PC-9 (cell line): ENCODE measurements around the gene MACROD2. TPM values are rescaled to one million over a fixed set of nuclear protein-coding genes. Genes with fewer than 3 reads are reported as not detected.

Experiments used
- BruUV-seq: library from RNA; stranded (reverse); fragments of 400-500 nt; replicated peaks from 2 replicates; lab custom pipeline; 2021; lab: Mats Ljungman, UMichigan
- CTCF ChIA-PET: fragments of 300-600 bp; sonication (Branson Sonifier 250); formaldehyde crosslinking; loops from one replicate; lab custom pipeline; 2022; ENCODE audit warnings: antibody characterized with exemption; lab: Charles Lee
- POLR2A ChIA-PET: fragments of 300-600 bp; sonication (Branson Sonifier 250); formaldehyde crosslinking; loops from one replicate; lab custom pipeline; 2022; ENCODE audit warnings: antibody characterized with exemption; ENCODE audit not compliant: unreplicated experiment; lab: Charles Lee
- DNase-seq, 2 experiments: peaks; one replicate each; pipeline versions ENCODE4 v3.0.0 to v3.0.0-alpha.2; 2015 to 2022; ENCODE audit warnings: mixed read lengths in 1 of 2
- H2AFZ ChIP-seq: fragments of 200-600 bp; sonication (generic); 2 replicates; pipeline ENCODE4 v1.8.1; 2017; ENCODE audit warnings: antibody characterized with exemption
- H3F3A ChIP-seq: fragments of 200-600 bp; sonication (generic); 2 replicates; pipeline ENCODE4 v1.8.1; 2017; ENCODE audit warnings: antibody characterized with exemption, mild to moderate bottlenecking, low read depth; ENCODE audit not compliant: insufficient read depth
- H3K27ac ChIP-seq: fragments of 200-600 bp; sonication (generic); 2 replicates; pipeline ENCODE4 v1.6.1; 2016; ENCODE audit warnings: mixed run types
- H3K27me3 ChIP-seq: fragments of 200-600 bp; sonication (generic); 2 replicates; pipeline ENCODE4 v1.6.1; 2016; ENCODE audit warnings: low read depth, mixed run types; ENCODE audit not compliant: insufficient read depth
- H3K36me3 ChIP-seq: fragments of 200-600 bp; sonication (generic); 2 replicates; pipeline ENCODE4 v1.6.1; 2016; ENCODE audit warnings: low read depth, mixed run types
- H3K4me1 ChIP-seq: fragments of 200-600 bp; sonication (generic); replicated peaks from 2 replicates; pipeline ENCODE4 v1.6.1; 2016; ENCODE audit warnings: mixed run types; ENCODE audit not compliant: insufficient read depth
- H3K4me2 ChIP-seq: fragments of 200-600 bp; sonication (generic); 2 replicates; pipeline ENCODE4 v1.6.1; 2017; ENCODE audit warnings: mixed run types
- H3K4me3 ChIP-seq: fragments of 200-600 bp; sonication (generic); 2 replicates; pipeline ENCODE4 v1.6.1; 2016; ENCODE audit warnings: mixed run types
- H3K79me2 ChIP-seq: fragments of 200-600 bp; sonication (generic); 2 replicates; pipeline ENCODE4 v1.6.1; 2017; ENCODE audit warnings: low read depth, mixed run types
- H3K9me2 ChIP-seq: fragments of 200-600 bp; sonication (generic); 2 replicates; pipeline ENCODE4 v1.8.1; 2017; ENCODE audit warnings: mild to moderate bottlenecking; ENCODE audit not compliant: insufficient read depth
- H3K9me3 ChIP-seq: fragments of 200-600 bp; sonication (generic); 2 replicates; pipeline ENCODE4 v1.8.1; 2016; ENCODE audit warnings: low read depth; ENCODE audit not compliant: insufficient read depth
- H4K20me1 ChIP-seq: fragments of 200-600 bp; sonication (generic); 2 replicates; pipeline ENCODE4 v1.8.1; 2017; ENCODE audit not compliant: insufficient read depth
- EZH2 ChIP-seq: fragments of 200-600 bp; sonication (generic); IDR thresholded peaks from 2 replicates; pipeline ENCODE4 v1.8.0; 2017; ENCODE audit warnings: antibody characterized with exemption, low read depth
- intact Hi-C: fragments of 100-400 bp; cut with micrococcal nuclease; formaldehyde crosslinking; loops from one replicate; pipeline ENCODE4 v1.10.0; 2022; ENCODE audit not compliant: unreplicated experiment
- total RNA-seq: library from RNA; stranded (reverse); gene quantifications from 2 replicates; pipeline ENCODE4 v1.2.3, GENCODE V29; 2021
- TF ChIP-seq, protein P1 (sequence below): fragments of 200-600 bp; sonication (generic); conservative IDR thresholded peaks from 2 replicates; pipeline ENCODE4 v1.6.1; 2017; ENCODE audit warnings: mixed run types, antibody characterized with exemption, mild to moderate bottlenecking, moderate library complexity

MACROD2 gene
- total RNA-seq, 1 experiment from 2014 or later: 11.4 TPM

GRCh38 chr20:14715400-14715799 is 720.1 kb downstream of the MACROD2 start:
- H3K27me3 ChIP-seq: no peaks in the 10 kb centered on the region
- H2AFZ ChIP-seq: no peak overlapping the region
- intact Hi-C loops: no loop called here
- no peak overlapping the region for H3K27ac ChIP-seq
- H3K79me2 ChIP-seq: no peaks in the 10 kb centered on the region
- no peaks in the 10 kb centered on the region for H4K20me1 ChIP-seq
- no TSS peak for BruUV-seq
- no peaks in the 10 kb centered on the region for H3K4me1 ChIP-seq
- TF ChIP-seq EZH2: no peak
- TF ChIP-seq, protein P1, sequence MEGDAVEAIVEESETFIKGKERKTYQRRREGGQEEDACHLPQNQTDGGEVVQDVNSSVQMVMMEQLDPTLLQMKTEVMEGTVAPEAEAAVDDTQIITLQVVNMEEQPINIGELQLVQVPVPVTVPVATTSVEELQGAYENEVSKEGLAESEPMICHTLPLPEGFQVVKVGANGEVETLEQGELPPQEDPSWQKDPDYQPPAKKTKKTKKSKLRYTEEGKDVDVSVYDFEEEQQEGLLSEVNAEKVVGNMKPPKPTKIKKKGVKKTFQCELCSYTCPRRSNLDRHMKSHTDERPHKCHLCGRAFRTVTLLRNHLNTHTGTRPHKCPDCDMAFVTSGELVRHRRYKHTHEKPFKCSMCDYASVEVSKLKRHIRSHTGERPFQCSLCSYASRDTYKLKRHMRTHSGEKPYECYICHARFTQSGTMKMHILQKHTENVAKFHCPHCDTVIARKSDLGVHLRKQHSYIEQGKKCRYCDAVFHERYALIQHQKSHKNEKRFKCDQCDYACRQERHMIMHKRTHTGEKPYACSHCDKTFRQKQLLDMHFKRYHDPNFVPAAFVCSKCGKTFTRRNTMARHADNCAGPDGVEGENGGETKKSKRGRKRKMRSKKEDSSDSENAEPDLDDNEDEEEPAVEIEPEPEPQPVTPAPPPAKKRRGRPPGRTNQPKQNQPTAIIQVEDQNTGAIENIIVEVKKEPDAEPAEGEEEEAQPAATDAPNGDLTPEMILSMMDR: no peak
- H3K9me3 ChIP-seq: no peaks in the 10 kb centered on the region
- no peaks in the 10 kb centered on the region for H3F3A ChIP-seq
- H3K4me2 ChIP-seq: no peak overlapping the region
- no peak overlapping the region for H3K4me3 ChIP-seq
- ChIA-PET POLR2A (no interaction called here), CTCF (no interaction called here)
- no peak for DNase-seq
- H3K36me3 ChIP-seq: no peaks in the 10 kb centered on the region
- no peaks in the 10 kb centered on the region for H3K9me2 ChIP-seq

GRCh38 chr20:14716351-14716801 is 721.1 kb downstream of the MACROD2 start:
- Histone ChIP-seq H3K4me2 (no peak overlapping the region), H3K27me3 (no peaks in the 10 kb centered on the region), H3K4me3 (no peak overlapping the region), H3F3A (no peaks in the 10 kb centered on the region), H3K4me1 (no peaks in the 10 kb centered on the region), H3K9me3 (no peaks in the 10 kb centered on the region), H4K20me1 (no peaks in the 10 kb centered on the region), H2AFZ (no peak overlapping the region), H3K9me2 (no peaks in the 10 kb centered on the region), H3K36me3 (no peaks in the 10 kb centered on the region), H3K27ac (no peak overlapping the region), H3K79me2 (no peaks in the 10 kb centered on the region)
- BruUV-seq: no TSS peak
- intact Hi-C loops: no loop called here
- ChIA-PET POLR2A (no interaction called here), CTCF (interaction anchor here (0.7 kb wide), 1 partner anchor 269 kb away, joined by 3 read pairs; no protein-coding TSS in a partner anchor)
- no peak for DNase-seq
- no peak for TF ChIP-seq EZH2
- TF ChIP-seq, protein P1: no peak

GRCh38 chr20:14717134-14717999 is 722.1 kb downstream of the MACROD2 start:
- Histone ChIP-seq H3K27me3 (no peaks in the 10 kb centered on the region), H3K9me3 (no peaks in the 10 kb centered on the region), H3K4me1 (no peaks in the 10 kb centered on the region), H4K20me1 (no peaks in the 10 kb centered on the region), H3F3A (no peaks in the 10 kb centered on the region), H3K36me3 (no peaks in the 10 kb centered on the region), H3K27ac (no peak overlapping the region), H2AFZ (no peak overlapping the region), H3K9me2 (no peaks in the 10 kb centered on the region), H3K79me2 (no peaks in the 10 kb centered on the region), H3K4me3 (no peak overlapping the region), H3K4me2 (no peak overlapping the region)
- DNase-seq: no peak
- CTCF ChIA-PET: no interaction called here
- POLR2A ChIA-PET: no interaction called here
- TF ChIP-seq, protein P1: no peak
- no peak for TF ChIP-seq EZH2
- no TSS peak for BruUV-seq
- intact Hi-C loops: no loop called here
